ENCODE data around the gene KCTD5.

DNA sequence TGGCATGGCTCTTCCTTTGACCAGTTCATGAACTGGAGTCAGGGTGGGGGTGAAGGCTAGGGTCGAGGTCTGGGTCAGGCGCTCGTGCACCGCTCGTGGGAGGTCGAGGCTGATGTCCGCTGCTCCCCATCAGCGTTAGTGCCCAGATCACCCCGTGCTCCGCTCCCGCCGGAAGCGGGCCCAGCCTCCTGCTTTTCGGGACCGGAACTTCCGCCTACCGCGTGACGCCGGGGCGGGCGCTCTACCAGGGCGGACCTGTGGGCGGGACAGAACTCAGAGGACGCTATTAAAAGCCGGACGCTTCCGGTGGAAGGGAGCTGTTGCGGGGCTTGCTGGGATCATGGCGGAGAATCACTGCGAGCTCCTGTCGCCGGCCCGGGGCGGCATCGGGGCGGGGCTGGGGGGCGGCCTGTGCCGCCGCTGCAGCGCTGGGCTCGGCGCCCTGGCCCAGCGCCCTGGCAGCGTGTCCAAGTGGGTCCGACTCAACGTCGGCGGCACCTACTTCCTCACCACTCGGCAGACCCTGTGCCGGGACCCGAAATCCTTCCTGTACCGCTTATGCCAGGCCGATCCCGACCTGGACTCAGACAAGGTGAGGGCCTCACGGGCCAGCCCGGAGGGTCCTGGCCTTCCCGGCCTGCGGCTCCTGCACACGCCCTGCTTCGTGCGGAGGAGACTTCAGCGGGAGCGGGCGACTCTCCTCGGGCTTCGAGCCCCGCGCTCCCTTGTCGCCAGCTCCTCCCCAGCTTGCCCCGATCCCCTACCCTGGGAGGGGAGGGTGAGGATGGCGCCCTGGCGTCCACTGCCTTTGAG lies at the start of gene KCTD5:
- TF ChIP-seq POLR2A (IDR thresholded peaks at IDR 0.05) = peak; percentile 83 to 84
- peak in 2 of 4 experiments; percentile 30 to 44 for TF ChIP-seq CTCF (IDR thresholded peaks at IDR 0.05)
